Activated naive CD4-positive, alpha-beta T cell (primary cell): ENCODE results near the gene ARHGAP33.

Experiments
- DNase-seq, 4 experiments: peaks; one replicate each; lab custom pipeline; 2025; lab: John Stamatoyannopoulos, UW

The ARHGAP33 gene

GRCh38 chr19:35777086-35777841 lies 1.9 kb downstream of the ARHGAP33 start:
- no peak for DNase-seq

GRCh38 chr19:35777961-35778360 lies 2.6 kb downstream of the ARHGAP33 start:
- no peak for DNase-seq

DNA sequence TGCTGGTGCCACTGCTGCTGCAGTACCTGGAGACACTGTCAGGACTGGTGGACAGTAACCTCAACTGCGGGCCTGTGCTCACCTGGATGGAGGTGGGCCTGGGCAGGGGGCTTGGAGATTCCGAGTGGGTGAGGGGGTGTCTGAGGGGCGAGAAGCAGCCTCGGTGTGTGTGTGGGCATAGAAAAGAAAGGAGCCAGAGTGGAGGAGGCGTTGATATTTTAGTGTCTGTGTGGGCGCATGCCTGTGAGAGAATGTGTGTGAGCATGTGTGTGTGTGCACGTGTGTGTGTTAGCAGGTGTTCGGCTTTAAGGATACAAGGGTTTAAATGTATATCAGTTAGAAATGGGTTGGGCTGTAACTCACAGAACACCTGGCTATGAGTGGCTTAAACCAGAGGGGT lies 3.7 kb downstream of the ARHGAP33 start:
- DNase-seq, result no peak

- DNase-seq, result no peak
Observed at GRCh38 chr19:35780058-35780457, 4.7 kb downstream of the ARHGAP33 start.

DNA sequence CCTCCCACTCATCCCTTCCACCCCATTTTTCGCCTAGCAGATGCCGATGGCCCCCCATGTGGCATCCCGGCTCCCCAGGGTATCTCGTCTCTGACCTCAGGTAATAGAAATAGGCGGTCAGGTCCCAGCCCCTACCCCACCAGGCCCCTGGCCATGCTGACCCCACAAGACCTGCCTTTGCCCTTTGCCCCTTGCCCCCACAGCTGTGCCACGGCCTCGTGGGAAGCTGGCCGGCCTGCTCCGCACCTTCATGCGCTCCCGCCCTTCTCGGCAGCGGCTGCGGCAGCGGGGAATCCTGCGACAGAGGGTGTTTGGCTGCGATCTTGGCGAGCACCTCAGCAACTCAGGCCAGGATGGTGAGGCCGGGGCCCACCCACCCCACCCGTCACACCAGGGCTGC lies 5.4 kb downstream of the ARHGAP33 start:
- DNase-seq, result no peak

- no peak for DNase-seq
Observed at GRCh38 chr19:35781650-35782049, 6.3 kb downstream of the ARHGAP33 start.

GRCh38 chr19:35782589-35782988 lies 7.2 kb downstream of the ARHGAP33 start:
- DNase-seq, result no peak

- DNase-seq, result no peak
Observed at GRCh38 chr19:35783469-35784434, 8.4 kb downstream of the ARHGAP33 start.

GRCh38 chr19:35784503-35785338 lies 9.4 kb downstream of the ARHGAP33 start:
- DNase-seq, result no peak

GRCh38 chr19:35785339-35785627 lies 9.9 kb downstream of the ARHGAP33 start:
- DNase-seq, result no peak

GRCh38 chr19:35786299-35787160 lies 11.2 kb downstream of the ARHGAP33 start:
- DNase-seq, result no peak

- DNase-seq, result no peak
Observed at GRCh38 chr19:35787227-35787799, 11.9 kb downstream of the ARHGAP33 start.

DNA sequence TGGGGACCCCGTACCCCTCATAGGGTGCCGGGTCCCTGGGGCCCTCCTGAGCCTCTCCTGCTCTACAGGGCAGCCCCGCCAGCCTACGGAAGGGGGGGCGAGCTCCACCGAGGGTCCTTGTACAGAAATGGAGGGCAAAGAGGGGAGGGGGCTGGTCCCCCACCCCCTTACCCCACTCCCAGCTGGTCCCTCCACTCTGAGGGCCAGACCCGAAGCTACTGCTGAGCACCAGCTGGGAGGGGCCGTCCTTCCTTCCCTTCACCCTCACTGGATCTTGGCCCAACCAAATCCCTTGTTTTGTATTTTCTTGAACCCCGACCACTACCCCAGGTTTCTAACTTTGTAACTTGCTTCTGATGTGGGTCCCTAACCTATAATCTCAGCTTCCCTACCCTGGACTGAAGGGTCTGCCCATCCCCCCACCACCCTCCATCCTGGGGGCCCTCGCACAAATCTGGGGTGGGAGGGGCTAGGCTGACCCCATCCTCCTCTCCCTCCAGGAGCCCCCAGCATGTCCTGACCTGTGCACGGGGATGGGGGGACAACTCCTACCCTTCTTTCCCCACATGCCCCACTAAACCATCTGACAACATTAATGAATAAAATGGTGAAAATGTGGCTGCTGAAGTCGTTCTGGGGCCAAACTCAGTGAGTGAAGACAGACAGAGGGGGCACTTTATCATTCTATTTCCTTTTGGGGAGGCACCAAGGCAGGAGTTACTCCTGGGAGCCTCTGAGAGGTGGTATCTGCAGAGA lies 13.0 kb downstream of the ARHGAP33 start:
- DNase-seq, result no peak

- no peak for DNase-seq
Observed at GRCh38 chr19:35789195-35789977, 14.0 kb downstream of the ARHGAP33 start.

DNA sequence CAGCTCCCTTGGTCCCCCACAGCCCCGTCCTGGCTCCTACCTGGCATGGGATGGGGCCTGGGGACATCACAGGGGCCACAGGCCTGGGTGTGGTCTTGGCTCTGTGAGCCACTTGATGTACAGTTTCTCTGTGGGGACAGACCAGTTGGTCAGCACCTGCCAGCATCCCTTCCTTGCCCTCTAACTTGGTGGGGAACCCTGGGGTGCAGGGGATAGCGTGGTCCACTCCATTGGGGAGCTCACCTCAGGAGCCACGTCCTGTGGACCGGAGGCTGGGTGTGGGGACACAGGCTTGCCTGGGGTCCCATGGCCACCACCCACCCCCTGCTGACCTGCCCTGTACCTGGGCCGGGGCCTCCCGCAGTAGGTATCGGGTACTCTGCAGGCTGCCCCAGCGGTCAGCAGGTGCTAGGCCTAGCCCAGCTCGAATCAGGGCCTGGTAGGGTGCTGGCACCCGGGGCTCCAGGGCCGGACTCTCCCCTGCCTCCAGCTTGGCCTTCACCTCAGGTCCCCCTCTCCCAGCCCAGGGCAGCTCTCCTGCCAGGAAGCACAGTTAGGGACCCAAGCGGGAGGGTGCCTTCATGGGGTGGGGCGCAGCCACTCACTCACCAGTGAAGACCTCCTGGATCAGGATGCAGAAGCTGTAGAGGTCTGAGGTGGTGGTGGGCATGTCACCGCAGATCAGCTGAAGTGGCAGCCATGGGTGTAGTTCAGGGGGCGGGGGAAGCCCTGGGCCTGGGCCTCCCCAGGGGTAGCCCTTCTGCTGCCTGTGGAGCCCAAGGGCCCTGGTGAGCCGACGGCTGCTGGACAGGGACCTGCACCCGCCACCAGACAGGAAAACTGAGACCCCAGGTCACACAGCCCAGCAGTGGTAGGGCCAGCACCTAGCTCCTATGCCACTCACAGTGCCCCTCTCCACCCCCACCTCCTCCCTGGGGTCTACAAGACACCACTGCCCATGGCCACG lies 14.9 kb downstream of the ARHGAP33 start:
- no peak for DNase-seq

GRCh38 chr19:35790981-35791813 lies 15.8 kb downstream of the ARHGAP33 start:
- no peak for DNase-seq

- DNase-seq, result no peak
Observed at GRCh38 chr19:35791814-35792279, 16.5 kb downstream of the ARHGAP33 start.
